B cell (primary cell): ENCODE results near the gene BRIP1. TPM values are rescaled to one million over a fixed set of nuclear protein-coding genes. Genes with fewer than 3 reads are reported as not detected.

Experiments
- ATAC-seq: fragments of 200-7000 bp; cut with Tn5 transposase; one replicate; pipeline ENCODE4 v1.10.0; 2021; ENCODE audit warnings: low read depth, mild to moderate bottlenecking, moderate number of reproducible peaks, moderate library complexity
- CTCF ChIA-PET: fragments of 350-600 bp; sonication (Branson Sonifier 250); formaldehyde crosslinking; loops from one replicate; lab custom pipeline; 2021; ENCODE audit warnings: antibody characterized with exemption, inconsistent platforms; lab: Charles Lee
- POLR2A ChIA-PET: fragments of 350-600 bp; sonication (Branson Sonifier 250); formaldehyde crosslinking; loops from one replicate; lab custom pipeline; 2021; ENCODE audit warnings: antibody characterized with exemption; lab: Charles Lee
- DNase-seq: peaks from one replicate; pipeline ENCODE4 v3.0.0; 2013
- H2AFZ ChIP-seq: 2 replicates; pipeline ENCODE4 v1.6.1; 2012; ENCODE audit warnings: mild to moderate bottlenecking, low read depth, low read length; ENCODE audit not compliant: insufficient read depth, poor library complexity, severe bottlenecking
- H3K27ac ChIP-seq, 2 donors: 1 replicate in 1 of 2; 2 replicates in 1 of 2; pipeline ENCODE4 v1.5.1; 2012 to 2013; ENCODE audit warnings: low read length in 2 of 2, mild to moderate bottlenecking in 2 of 2, moderate library complexity in 1 of 2
- H3K27me3 ChIP-seq, 4 experiments: fragments of 200-600 bp in 1 of 4; sonication (generic) in 1 of 4; replicated peaks in 1 of 4; 1 replicate in 2 of 4; 2 replicates in 2 of 4; pipeline versions ENCODE4 v1.6.1 to v1.7.0; 2013 to 2016; ENCODE audit warnings: low read length in 3 of 4, mild to moderate bottlenecking in 2 of 4, mixed read lengths in 1 of 4, moderate library complexity in 1 of 4; ENCODE audit not compliant: insufficient read depth in 4 of 4, control insufficient read depth in 3 of 4; ENCODE audit errors: control extremely low read depth in 1 of 4
- H3K36me3 ChIP-seq, 2 experiments: replicated peaks in 1 of 2; 1 replicate in 1 of 2; 2 replicates in 1 of 2; pipeline versions ENCODE4 v1.6.1 to v1.7.1; 2013; ENCODE audit warnings: low read length in 1 of 2; ENCODE audit not compliant: insufficient read depth in 2 of 2, control insufficient read depth in 1 of 2; ENCODE audit errors: control extremely low read depth in 1 of 2, extremely low read depth in 1 of 2
- H3K4me1 ChIP-seq, 2 donors: fragments of 200-600 bp in 1 of 2; sonication (generic) in 1 of 2; 1 replicate in 1 of 2; 2 replicates in 1 of 2; pipeline versions ENCODE4 v1.5.1 to v1.6.1; 2013 to 2017; ENCODE audit warnings: low read length in 2 of 2; ENCODE audit not compliant: control insufficient read depth in 2 of 2, insufficient read depth in 2 of 2
- H3K4me2 ChIP-seq: replicated peaks from 2 replicates; pipeline ENCODE3; 2012; ENCODE audit warnings: mild to moderate bottlenecking, low read depth, low read length; ENCODE audit not compliant: poor library complexity, severe bottlenecking
- H3K4me3 ChIP-seq, 5 experiments: fragments of 200-600 bp in 1 of 5; sonication (generic) in 1 of 5; 1 replicate in 3 of 5; 2 replicates in 2 of 5; pipeline versions ENCODE4 v1.5.1 to v1.7.0; 2011 to 2016; ENCODE audit warnings: low read length in 4 of 5, mild to moderate bottlenecking in 4 of 5, low read depth in 2 of 5, control low read depth in 1 of 5, moderate library complexity in 1 of 5; ENCODE audit not compliant: insufficient read depth in 1 of 5; ENCODE audit errors: control extremely low read depth in 1 of 5, extremely low read depth in 1 of 5
- H3K79me2 ChIP-seq: fragments of 200-600 bp; sonication (generic); one replicate; pipeline ENCODE4 v1.6.0; 2016; ENCODE audit warnings: low read length; ENCODE audit not compliant: control insufficient read depth, insufficient read depth
- H3K9ac ChIP-seq: fragments of 200-600 bp; sonication (generic); 2 replicates; pipeline ENCODE4 v1.6.1; 2017; ENCODE audit warnings: mild to moderate bottlenecking, low read length, moderate library complexity
- H3K9me3 ChIP-seq, 3 donors: one replicate each; pipeline versions ENCODE4 v1.6.1 to v1.7.1; 2013; ENCODE audit warnings: low read length in 2 of 3; ENCODE audit not compliant: control insufficient read depth in 2 of 3, insufficient read depth in 1 of 3; ENCODE audit errors: control extremely low read depth in 1 of 3
- H4K20me1 ChIP-seq: 2 replicates; pipeline ENCODE4 v1.6.0; 2012; ENCODE audit warnings: mild to moderate bottlenecking, low read length; ENCODE audit not compliant: insufficient read depth, control insufficient read depth, poor library complexity, severe bottlenecking
- H3K27ac Mint-ChIP-seq: one replicate; pipeline ENCODE4 v1.8.0; 2021; ENCODE audit warnings: mixed read lengths
- H3K27me3 Mint-ChIP-seq: one replicate; pipeline ENCODE4 v1.8.0; 2021; ENCODE audit warnings: mixed read lengths
- H3K4me1 Mint-ChIP-seq: one replicate; pipeline ENCODE4 v1.8.0; 2021; ENCODE audit warnings: mixed read lengths
- H3K4me3 Mint-ChIP-seq: one replicate; pipeline ENCODE4 v1.8.0; 2021; ENCODE audit warnings: mixed read lengths
- H3K9me3 Mint-ChIP-seq: one replicate; pipeline ENCODE4 v1.8.0; 2022; ENCODE audit warnings: mixed read lengths; ENCODE audit not compliant: insufficient read depth
- CTCF ChIP-seq: fragments of 200-600 bp; IDR thresholded peaks from one replicate; pipeline ENCODE4 v1.8.0; 2022; ENCODE audit warnings: antibody characterized with exemption, mild to moderate bottlenecking
- EZH2 ChIP-seq: IDR thresholded peaks from 2 replicates; pipeline ENCODE4 v1.6.1; 2012; ENCODE audit warnings: borderline replicate concordance, low read depth, mild to moderate bottlenecking, moderate library complexity, low read length; ENCODE audit not compliant: insufficient read depth, poor library complexity, severe bottlenecking
- WGBS: methylation state at CpG from one replicate; pipeline ENCODE4 v1.1.5; 2013; ENCODE audit warnings: missing lambda C conversion rate; ENCODE audit not compliant: insufficient coverage; 5-methylcytosine and 5-hydroxymethylcytosine counted together
- intact Hi-C: fragments of 100-400 bp; cut with micrococcal nuclease; formaldehyde crosslinking; loops from one replicate; pipeline ENCODE4 v1.10.0; 2022
- polyA plus RNA-seq: library from polyadenylated mRNA; depleted of rRNA; stranded (reverse); fragments of >200 nt; gene quantifications from 2 replicates; pipeline ENCODE4 v1.2.3, GENCODE V29; 2012
- total RNA-seq, 2 donors: library from RNA; stranded (reverse); fragments of 120-200 nt in 1 of 2; gene quantifications; 1 replicate in 1 of 2; 2 replicates in 1 of 2; pipeline versions ENCODE4 v1.2.3 to v1.2.4, GENCODE V29; 2013 to 2022

Gene BRIP1
- total and polyA plus RNA-seq, 2 donors (not counting 1 experiment from before 2014, with no cell fraction given) = 0.89 to 2.4 TPM

GRCh38 chr17:61732169-61732568 lies 131.2 kb downstream of the BRIP1 start:
- no peaks in the 10 kb centered on the region for H3K27me3 Mint-ChIP-seq
- H3K4me3 Mint-ChIP-seq = no peak overlapping the region
- WGBS = no CpG with 5 or more reads among the region's 3 CpGs
- DNase-seq = no peak
- Histone ChIP-seq H3K9ac (no peak overlapping the region), H3K9me3 (peaks cover 0 to 4% (median 1%) of the 10 kb centered on the region in 3 donors), H4K20me1 (no peaks in the 10 kb centered on the region), H3K27ac (no peak overlapping the region), H3K27me3 (no peaks in the 10 kb centered on the region), H2AFZ (no peak overlapping the region), H3K4me3 (no peak overlapping the region), H3K4me2 (no peak overlapping the region), H3K79me2 (no peaks in the 10 kb centered on the region), H3K4me1 (no peaks in the 10 kb centered on the region), H3K36me3 (no peaks in the 10 kb centered on the region)
- TF ChIP-seq EZH2 = no peak
- TF ChIP-seq CTCF = no peak
- POLR2A ChIA-PET = no interaction called here
- no peaks in the 10 kb centered on the region for H3K4me1 Mint-ChIP-seq
- CTCF ChIA-PET = no interaction called here
- intact Hi-C loops = no loop called here
- H3K9me3 Mint-ChIP-seq = no peaks in the 10 kb centered on the region
- ATAC-seq = no peak
- H3K27ac Mint-ChIP-seq = no peak overlapping the region

GRCh38 chr17:61731330-61731729 lies 132.0 kb downstream of the BRIP1 start:
- intact Hi-C loops = no loop called here
- H3K9me3 ChIP-seq = peaks cover 0 to 4% (median 0%) of the 10 kb centered on the region in 3 donors
- no peak for ATAC-seq
- H3K27me3 ChIP-seq = no peaks in the 10 kb centered on the region
- no peak overlapping the region for H3K27ac ChIP-seq
- CTCF ChIA-PET = no interaction called here
- no peaks in the 10 kb centered on the region for H3K79me2 ChIP-seq
- Mint-ChIP-seq H3K4me3 (no peak overlapping the region), H3K27me3 (no peaks in the 10 kb centered on the region), H3K9me3 (no peaks in the 10 kb centered on the region), H3K4me1 (no peaks in the 10 kb centered on the region), H3K27ac (no peak overlapping the region)
- H2AFZ ChIP-seq = no peak overlapping the region
- no peaks in the 10 kb centered on the region for H4K20me1 ChIP-seq
- no peak overlapping the region for H3K4me2 ChIP-seq
- POLR2A ChIA-PET = no interaction called here
- H3K4me1 ChIP-seq = no peaks in the 10 kb centered on the region
- H3K9ac ChIP-seq = no peak overlapping the region
- H3K36me3 ChIP-seq = no peaks in the 10 kb centered on the region
- H3K4me3 ChIP-seq = no peak overlapping the region
- no peak for TF ChIP-seq CTCF
- DNase-seq = no peak
